BJ (cell line): ENCODE data around the gene DOK5. TPM values are rescaled to one million over a fixed set of nuclear protein-coding genes. Genes with fewer than 3 reads are reported as not detected.

Source experiments
- CTCF ChIA-PET: fragments of 350-600 bp; formaldehyde crosslinking; extraction: SDS; loops from one replicate; lab custom pipeline; 2021; ENCODE audit warnings: antibody characterized with exemption, inconsistent platforms; lab: Yijun Ruan, JAX
- POLR2A ChIA-PET: fragments of 300-600 bp; sonication (Branson Sonifier 250); formaldehyde crosslinking; extraction: SDS; loops from one replicate; lab custom pipeline; 2021; ENCODE audit warnings: antibody characterized with exemption; lab: Charles Lee
- DNase-seq: peaks from one replicate; pipeline ENCODE4 v3.0.0-alpha.2; 2011; ENCODE audit warnings: low read depth
- H3K27me3 ChIP-seq: 2 replicates; pipeline ENCODE4 v1.6.0; 2011; ENCODE audit warnings: low read length; ENCODE audit not compliant: control insufficient read depth, insufficient read depth
- H3K36me3 ChIP-seq: 2 replicates; pipeline ENCODE4 v1.5.1; 2011; ENCODE audit warnings: low read length; ENCODE audit not compliant: control insufficient read depth, insufficient read depth
- H3K4me3 ChIP-seq: 2 replicates; pipeline ENCODE4 v1.5.1; 2011; ENCODE audit warnings: low read depth, mild to moderate bottlenecking, control low read depth, low read length
- CTCF ChIP-seq: IDR thresholded peaks from 2 replicates; pipeline ENCODE4 v1.5.1; 2011; ENCODE audit warnings: low read depth, mild to moderate bottlenecking, control low read depth, inconsistent platforms, low read length, moderate library complexity; ENCODE audit not compliant: insufficient read depth
- polyA plus RNA-seq: library from polyadenylated mRNA; depleted of rRNA; stranded (reverse); fragments of >200 nt; gene quantifications from 2 replicates; pipeline ENCODE4 v1.2.3, GENCODE V29; 2011

The DOK5 gene
- polyA plus RNA-seq, 1 experiment = 0.26 TPM

GRCh38 chr20:54590856-54591255 is 115.5 kb downstream of the DOK5 start:
- POLR2A ChIA-PET = no interaction called here
- CTCF ChIA-PET = no interaction called here
- no peak for DNase-seq
- Histone ChIP-seq H3K4me3 (no peak overlapping the region), H3K36me3 (no peaks in the 10 kb centered on the region), H3K27me3 (no peaks in the 10 kb centered on the region)
- no peak for TF ChIP-seq CTCF

GRCh38 chr20:54596651-54597050 is 121.3 kb downstream of the DOK5 start:
- H3K4me3 ChIP-seq = no peak overlapping the region
- POLR2A ChIA-PET = no interaction called here
- CTCF ChIA-PET = interaction anchor here (1.2 kb wide), 1 partner anchor 25 kb away, joined by 3 read pairs; no protein-coding TSS in a partner anchor
- no peak for DNase-seq
- H3K36me3 ChIP-seq = no peaks in the 10 kb centered on the region
- TF ChIP-seq CTCF = no peak
- no peaks in the 10 kb centered on the region for H3K27me3 ChIP-seq

GRCh38 chr20:54598352-54598751 is 123.0 kb downstream of the DOK5 start:
- no peaks in the 10 kb centered on the region for H3K36me3 ChIP-seq
- no peak for TF ChIP-seq CTCF
- ChIA-PET POLR2A (no interaction called here), CTCF (no interaction called here)
- H3K27me3 ChIP-seq = no peaks in the 10 kb centered on the region
- H3K4me3 ChIP-seq = no peak overlapping the region
- no peak for DNase-seq

GRCh38 chr20:54600634-54601033 is 125.2 kb downstream of the DOK5 start:
- TF ChIP-seq CTCF = no peak
- no peak for DNase-seq
- ChIA-PET CTCF (no interaction called here), POLR2A (no interaction called here)
- Histone ChIP-seq H3K27me3 (no peaks in the 10 kb centered on the region), H3K4me3 (no peak overlapping the region), H3K36me3 (no peaks in the 10 kb centered on the region)

GRCh38 chr20:54601831-54602515 is 126.6 kb downstream of the DOK5 start:
- CTCF ChIA-PET = no interaction called here
- TF ChIP-seq CTCF = no peak
- H3K4me3 ChIP-seq = no peak overlapping the region
- H3K36me3 ChIP-seq = no peaks in the 10 kb centered on the region
- no peaks in the 10 kb centered on the region for H3K27me3 ChIP-seq
- no peak for DNase-seq
- POLR2A ChIA-PET = no interaction called here
